Peyer's patch (tissue), 4 donors: Measurements from ENCODE around the gene ELMO1.

Source experiments
- CTCF ChIP-seq, 6 experiments: fragments of 450-650 bp in 4 of 6; fragments of 200-600 bp in 2 of 6; sonication (generic) in 1 of 6; IDR thresholded peaks; one replicate each; pipeline ENCODE4 v1.5.1; 2017 to 2019; ENCODE audit warnings: antibody characterized with exemption in 6 of 6, mild to moderate bottlenecking in 3 of 6, moderate library complexity in 1 of 6
- POLR2A ChIP-seq, 2 donors: fragments of 450-650 bp; IDR thresholded peaks; one replicate each; pipeline ENCODE4 v1.5.1; 2017; ENCODE audit warnings: antibody characterized with exemption in 2 of 2, mild to moderate bottlenecking in 2 of 2, moderate library complexity in 2 of 2

GRCh38 chr7:37275078-37275710 is 173.5 kb downstream of the ELMO1 start:
- TF ChIP-seq POLR2A (IDR thresholded peaks at IDR 0.05) (no peak), CTCF (IDR thresholded peaks at IDR 0.05) (no peak)
